GM21515 (cell line): ENCODE results near the gene CEMP1.

ENCODE experiments used
- ATAC-seq: cut with Tn5 transposase; IDR thresholded peaks from one replicate; pipeline ENCODE4 v1.9.1; 2021; ENCODE audit not compliant: unreplicated experiment

Gene CEMP1

GRCh38 chr16:2520784-2521531 lies 10.2 kb downstream of the CEMP1 start:
- ATAC-seq, result no peak

- ATAC-seq, result peak; percentile 38
Measured at GRCh38 chr16:2520097-2520783, 11.0 kb downstream of the CEMP1 start, which contains the start of gene AMDHD2. Gene AMDHD2, plus strand, starts transcription at chr16:2520371. Its CDS starts 88 bp downstream, at chr16:2520459.

- ATAC-seq, result no peak
Measured at GRCh38 chr16:2519711-2520080, 11.5 kb downstream of the CEMP1 start.

- ATAC-seq, result no peak
Measured at GRCh38 chr16:2518823-2519710, 12.1 kb downstream of the CEMP1 start.

- ATAC-seq, result no peak
Measured at GRCh38 chr16:2517954-2518605, 13.1 kb downstream of the CEMP1 start.

GRCh38 chr16:2516391-2517240 lies 14.6 kb downstream of the CEMP1 start:
- ATAC-seq, result no peak

GRCh38 chr16:2515180-2515851 lies 15.9 kb downstream of the CEMP1 start:
- ATAC-seq, result no peak

- no peak for ATAC-seq
Measured at GRCh38 chr16:2514333-2515179, 16.7 kb downstream of the CEMP1 start.

- peak; percentile 56 for ATAC-seq
Measured at GRCh38 chr16:2513405-2514332, 17.5 kb downstream of the CEMP1 start, which contains the start of gene ATP6V0C. Gene ATP6V0C, plus strand, starts transcription at chr16:2513952. Its CDS starts 152 bp downstream, at chr16:2514104.

GRCh38 chr16:2512735-2513404 lies 18.3 kb downstream of the CEMP1 start:
- ATAC-seq, result no peak

GRCh38 chr16:2511996-2512734 lies 19.0 kb downstream of the CEMP1 start:
- no peak for ATAC-seq

- no peak for ATAC-seq
Measured at GRCh38 chr16:2511128-2511800, 19.9 kb downstream of the CEMP1 start.

GRCh38 chr16:2508722-2509400 lies 22.3 kb downstream of the CEMP1 start:
- no peak for ATAC-seq

GRCh38 chr16:2507665-2508064 lies 23.5 kb downstream of the CEMP1 start:
- peak; percentile 17 for ATAC-seq

GRCh38 chr16:2507052-2507659 lies 24.1 kb downstream of the CEMP1 start:
- ATAC-seq, result peak; percentile 39
